Esophagus squamous epithelium (tissue), 4 donors: ENCODE results near the gene ASTN2.

Source experiments
- CTCF ChIP-seq, 6 experiments: fragments of 450-650 bp in 4 of 6; fragments of 200-600 bp in 2 of 6; sonication (generic) in 2 of 6; IDR thresholded peaks; one replicate each; pipeline ENCODE4 v1.5.1; 2016 to 2019; ENCODE audit warnings: antibody characterized with exemption in 6 of 6, mild to moderate bottlenecking in 4 of 6, moderate library complexity in 4 of 6
- POLR2A ChIP-seq, 4 donors: fragments of 450-650 bp; IDR thresholded peaks; one replicate each; pipeline ENCODE4 v1.6.1; 2017; ENCODE audit warnings: antibody characterized with exemption in 4 of 4, mild to moderate bottlenecking in 4 of 4, moderate library complexity in 3 of 4

- TF ChIP-seq CTCF (IDR thresholded peaks at IDR 0.05) (no peak), POLR2A (IDR thresholded peaks at IDR 0.05) (no peak)
Observed at GRCh38 chr9:116975126-116975525, 439.7 kb downstream of the ASTN2 start.
